ENCODE data around the gene KIAA0040. TPM values are rescaled to one million over a fixed set of nuclear protein-coding genes. Genes with fewer than 3 reads are reported as not detected.

The KIAA0040 gene
- total RNA-seq, 4 donors from 2014 or later, result 13.4 to 21.6 (median 19.8) TPM

DNA sequence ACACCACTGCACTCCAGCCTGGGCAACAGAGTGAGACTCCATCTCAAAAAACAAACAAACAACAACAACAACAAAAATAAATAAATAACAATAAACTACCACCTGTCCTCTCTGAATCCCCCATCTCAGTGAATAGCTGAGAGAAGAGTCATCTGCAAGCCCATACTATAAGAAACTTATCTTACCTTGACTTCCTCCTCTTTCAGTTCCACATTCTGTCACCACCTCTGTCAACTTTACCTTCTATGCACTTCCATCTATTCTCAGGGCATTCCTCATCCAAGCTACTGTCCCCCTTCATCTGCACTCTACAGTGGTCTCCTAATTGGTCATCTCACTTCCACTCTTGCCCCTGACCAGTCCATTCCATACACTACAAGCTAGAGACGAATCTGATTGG lies 58.1 kb downstream of the KIAA0040 start:
- no peak overlapping the region for H3K27ac ChIP-seq
- no peak overlapping the region for H3K4me3 ChIP-seq
- H3K4me1 ChIP-seq, result peaks cover 10% of the 10 kb centered on the region
- H3K9me3 ChIP-seq, result no peaks in the 10 kb centered on the region
- no peaks in the 10 kb centered on the region for H3K27me3 ChIP-seq
- H3K36me3 ChIP-seq, result no peaks in the 10 kb centered on the region
- WGBS, result 82% methylated on average over 1 of the region's 1 CpG
- no peak for DNase-seq (ENCODE audit: low spot score in 2 of 2)
- no peak for TF ChIP-seq EP300 (IDR thresholded peaks at IDR 0.05)
- no peak for TF ChIP-seq POLR2A (IDR thresholded peaks at IDR 0.05)
- no peak for TF ChIP-seq POLR2AphosphoS5 (IDR thresholded peaks at IDR 0.05)
- TF ChIP-seq, protein P1, sequence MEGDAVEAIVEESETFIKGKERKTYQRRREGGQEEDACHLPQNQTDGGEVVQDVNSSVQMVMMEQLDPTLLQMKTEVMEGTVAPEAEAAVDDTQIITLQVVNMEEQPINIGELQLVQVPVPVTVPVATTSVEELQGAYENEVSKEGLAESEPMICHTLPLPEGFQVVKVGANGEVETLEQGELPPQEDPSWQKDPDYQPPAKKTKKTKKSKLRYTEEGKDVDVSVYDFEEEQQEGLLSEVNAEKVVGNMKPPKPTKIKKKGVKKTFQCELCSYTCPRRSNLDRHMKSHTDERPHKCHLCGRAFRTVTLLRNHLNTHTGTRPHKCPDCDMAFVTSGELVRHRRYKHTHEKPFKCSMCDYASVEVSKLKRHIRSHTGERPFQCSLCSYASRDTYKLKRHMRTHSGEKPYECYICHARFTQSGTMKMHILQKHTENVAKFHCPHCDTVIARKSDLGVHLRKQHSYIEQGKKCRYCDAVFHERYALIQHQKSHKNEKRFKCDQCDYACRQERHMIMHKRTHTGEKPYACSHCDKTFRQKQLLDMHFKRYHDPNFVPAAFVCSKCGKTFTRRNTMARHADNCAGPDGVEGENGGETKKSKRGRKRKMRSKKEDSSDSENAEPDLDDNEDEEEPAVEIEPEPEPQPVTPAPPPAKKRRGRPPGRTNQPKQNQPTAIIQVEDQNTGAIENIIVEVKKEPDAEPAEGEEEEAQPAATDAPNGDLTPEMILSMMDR (IDR thresholded peaks at IDR 0.05), result no peak

GRCh38 chr1:175133673-175134435 lies 58.7 kb downstream of the KIAA0040 start:
- no peak for DNase-seq (ENCODE audit: low spot score in 2 of 2)
- H3K27me3 ChIP-seq, result no peaks in the 10 kb centered on the region
- TF ChIP-seq, protein P1 (IDR thresholded peaks at IDR 0.05), result no peak
- TF ChIP-seq POLR2AphosphoS5 (IDR thresholded peaks at IDR 0.05), result no peak
- TF ChIP-seq EP300 (IDR thresholded peaks at IDR 0.05), result no peak
- no peak for TF ChIP-seq POLR2A (IDR thresholded peaks at IDR 0.05)
- H3K36me3 ChIP-seq, result no peaks in the 10 kb centered on the region
- 79% methylated on average over 6 of the region's 6 CpGs for WGBS
- no peak overlapping the region for H3K4me3 ChIP-seq
- peaks cover 16% of the 10 kb centered on the region for H3K4me1 ChIP-seq
- no peaks in the 10 kb centered on the region for H3K9me3 ChIP-seq
- no peak overlapping the region for H3K27ac ChIP-seq

DNA sequence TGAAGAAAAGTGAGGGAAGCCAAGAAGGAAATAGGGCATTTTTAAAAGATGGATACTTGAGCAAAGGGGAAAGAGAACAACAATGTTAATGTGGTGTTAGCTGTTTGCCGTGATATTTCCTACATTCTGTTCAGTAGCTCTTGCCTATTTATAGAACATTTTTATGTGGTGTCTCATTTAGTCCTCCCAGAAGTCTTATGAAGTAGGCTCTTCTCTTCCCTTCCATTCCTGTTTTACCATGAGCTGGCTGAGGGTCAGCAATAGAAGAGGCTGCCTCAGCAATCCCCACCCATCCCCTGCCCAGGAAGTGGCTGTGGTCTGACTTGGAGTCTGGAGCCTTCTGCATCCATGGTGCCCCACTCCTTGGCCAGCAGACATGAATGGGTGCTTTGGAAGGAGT lies 60.1 kb downstream of the KIAA0040 start:
- no peaks in the 10 kb centered on the region for H3K36me3 ChIP-seq
- no peaks in the 10 kb centered on the region for H3K9me3 ChIP-seq
- H3K4me3 ChIP-seq, result no peak overlapping the region
- TF ChIP-seq, protein P1 (IDR thresholded peaks at IDR 0.05), result no peak
- TF ChIP-seq EP300 (IDR thresholded peaks at IDR 0.05) (no peak), POLR2AphosphoS5 (IDR thresholded peaks at IDR 0.05) (no peak), POLR2A (IDR thresholded peaks at IDR 0.05) (no peak)
- H3K4me1 ChIP-seq, result peaks cover 25% of the 10 kb centered on the region
- no peak overlapping the region for H3K27ac ChIP-seq
- 43% methylated on average over 1 of the region's 1 CpG for WGBS
- H3K27me3 ChIP-seq, result no peaks in the 10 kb centered on the region
- no peak for DNase-seq (ENCODE audit: low spot score in 2 of 2)

DNA sequence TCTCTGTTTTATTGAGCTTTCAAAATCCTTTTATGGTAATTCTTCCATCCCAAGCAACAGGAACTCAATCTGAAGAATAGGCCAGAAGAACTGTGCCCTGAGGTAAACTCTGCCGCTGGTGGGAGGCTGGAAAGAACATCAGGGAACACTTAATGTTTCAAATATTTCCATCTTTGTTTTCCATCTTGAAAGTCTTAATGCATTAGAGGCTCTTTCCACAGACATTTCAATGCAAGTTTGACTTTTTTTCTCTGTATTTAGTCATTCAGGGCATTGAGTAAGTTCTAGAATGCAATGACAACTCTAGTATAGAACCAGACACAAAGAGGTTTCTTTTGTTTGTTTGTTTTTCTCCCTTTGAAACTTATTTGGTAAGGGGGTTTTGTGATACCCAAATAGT lies 61.5 kb downstream of the KIAA0040 start:
- H3K4me1 ChIP-seq, result peaks cover 29% of the 10 kb centered on the region
- H3K4me3 ChIP-seq, result no peak overlapping the region
- DNase-seq (ENCODE audit: low spot score in 2 of 2), result no peak
- TF ChIP-seq EP300 (IDR thresholded peaks at IDR 0.05) (no peak), POLR2A (IDR thresholded peaks at IDR 0.05) (no peak), POLR2AphosphoS5 (IDR thresholded peaks at IDR 0.05) (no peak)
- TF ChIP-seq, protein P1 (IDR thresholded peaks at IDR 0.05), result no peak
- no peaks in the 10 kb centered on the region for H3K36me3 ChIP-seq
- H3K27ac ChIP-seq, result no peak overlapping the region
- H3K27me3 ChIP-seq, result no peaks in the 10 kb centered on the region
- WGBS, result 50% methylated on average over 1 of the region's 1 CpG
- H3K9me3 ChIP-seq, result no peaks in the 10 kb centered on the region

GRCh38 chr1:175130649-175131045 lies 61.9 kb downstream of the KIAA0040 start:
- H3K4me1 ChIP-seq, result peaks cover 29% of the 10 kb centered on the region
- no peak overlapping the region for H3K27ac ChIP-seq
- no peaks in the 10 kb centered on the region for H3K27me3 ChIP-seq
- H3K36me3 ChIP-seq, result no peaks in the 10 kb centered on the region
- DNase-seq (ENCODE audit: low spot score in 2 of 2), result no peak
- WGBS, result 52% methylated on average over 2 of the region's 2 CpGs
- H3K9me3 ChIP-seq, result no peaks in the 10 kb centered on the region
- TF ChIP-seq EP300 (IDR thresholded peaks at IDR 0.05) (no peak), POLR2A (IDR thresholded peaks at IDR 0.05) (no peak), POLR2AphosphoS5 (IDR thresholded peaks at IDR 0.05) (no peak)
- TF ChIP-seq, protein P1 (IDR thresholded peaks at IDR 0.05), result no peak
- H3K4me3 ChIP-seq, result no peak overlapping the region
